Measurements from ENCODE around the gene GPR84. TPM values are rescaled to one million over a fixed set of nuclear protein-coding genes. Genes with fewer than 3 reads are reported as not detected.

The GPR84 gene
- total and polyA plus RNA-seq, 2 donors, result 0.57 to 0.62 TPM

DNA sequence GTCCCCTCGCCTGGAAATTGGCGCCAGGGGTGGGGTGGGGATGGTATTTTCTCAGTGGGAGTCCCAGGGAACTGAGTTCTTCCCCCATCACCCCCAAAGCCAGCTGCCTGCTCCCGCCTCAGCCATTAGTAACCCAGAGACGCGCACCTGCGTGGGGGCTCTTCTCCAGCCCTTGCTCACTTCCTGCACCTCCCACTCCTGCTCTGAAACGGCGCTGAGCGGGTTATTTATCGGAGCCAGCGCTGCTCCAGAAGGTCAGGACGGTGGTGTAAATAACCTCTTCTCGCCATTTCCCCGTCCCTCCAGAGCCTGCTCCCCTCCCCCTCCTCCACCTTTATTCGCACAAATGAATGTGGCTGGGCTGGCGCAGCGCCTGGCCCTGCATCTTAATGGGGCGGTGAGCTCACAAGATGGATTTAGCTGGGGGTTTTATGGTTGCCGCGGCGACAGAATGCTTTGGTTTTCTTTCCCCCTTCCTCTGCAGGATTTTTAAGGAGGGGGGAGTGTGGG lies 12.2 kb downstream of the GPR84 start:
- 6% methylated on average over 21 of the region's 21 CpGs for WGBS
- peak in 4 of 9 donors; percentile 44 to 75 (median 52) for DNase-seq (ENCODE audit: low read depth in 6 of 9, low spot score in 9 of 9)
- H3K27ac ChIP-seq (ENCODE audit: low read depth in 1 of 2, low read length in 1 of 2), result peak overlapping the region in 1 of 2 donors; percentile 60
- no peaks in the 10 kb centered on the region for H3K9me3 ChIP-seq (ENCODE audit: control insufficient read depth in 2 of 2, insufficient read depth in 1 of 2, low read length in 1 of 2)
- H3K27me3 ChIP-seq (ENCODE audit: control insufficient read depth in 2 of 2, insufficient read depth in 1 of 2, low read length in 1 of 2), result no peaks in the 10 kb centered on the region
- H3K4me1 ChIP-seq (ENCODE audit: control insufficient read depth in 2 of 2, insufficient read depth in 2 of 2, low read length in 2 of 2), result peaks cover 11 to 37% of the 10 kb centered on the region in 2 donors
- peak overlapping the region; percentile 26 to 47 for H3K4me3 ChIP-seq (ENCODE audit: low read length in 2 of 2)
- H3K36me3 ChIP-seq (ENCODE audit: control insufficient read depth in 2 of 2, insufficient read depth in 2 of 2, low read length in 1 of 2), result peaks cover 29 to 45% of the 10 kb centered on the region in 2 donors

DNA sequence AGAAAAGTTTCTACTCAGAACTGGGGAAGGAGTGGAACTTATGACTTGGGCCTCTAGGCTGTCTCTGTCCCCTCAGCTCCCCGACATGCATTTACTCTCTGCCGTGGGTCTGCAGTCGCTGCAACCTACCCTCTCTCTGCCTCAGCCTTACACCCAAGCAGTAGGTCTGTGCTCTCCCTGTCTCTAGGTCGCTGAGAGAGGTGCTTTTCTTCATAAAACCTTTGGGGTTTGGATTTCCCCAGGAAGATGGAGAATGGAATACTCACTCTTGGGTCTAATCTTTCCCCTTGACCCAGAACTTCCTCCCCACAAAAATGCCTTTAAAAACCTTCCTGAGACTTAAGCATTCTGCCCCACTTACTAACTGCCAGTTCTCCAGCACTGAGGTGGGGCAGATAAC lies 12.9 kb downstream of the GPR84 start:
- H3K36me3 ChIP-seq (ENCODE audit: control insufficient read depth in 2 of 2, insufficient read depth in 2 of 2, low read length in 1 of 2), result peaks cover 29 to 52% of the 10 kb centered on the region in 2 donors
- H3K27ac ChIP-seq (ENCODE audit: low read depth in 1 of 2, low read length in 1 of 2), result peak overlapping the region in 1 of 2 donors; percentile 60
- H3K27me3 ChIP-seq (ENCODE audit: control insufficient read depth in 2 of 2, insufficient read depth in 1 of 2, low read length in 1 of 2), result no peaks in the 10 kb centered on the region
- peaks cover 11 to 30% of the 10 kb centered on the region in 2 donors for H3K4me1 ChIP-seq (ENCODE audit: control insufficient read depth in 2 of 2, insufficient read depth in 2 of 2, low read length in 2 of 2)
- no peak for DNase-seq (ENCODE audit: low read depth in 6 of 9, low spot score in 9 of 9)
- WGBS, result 90% methylated on average over 4 of the region's 4 CpGs
- H3K9me3 ChIP-seq (ENCODE audit: control insufficient read depth in 2 of 2, insufficient read depth in 1 of 2, low read length in 1 of 2), result no peaks in the 10 kb centered on the region
- no peak overlapping the region for H3K4me3 ChIP-seq (ENCODE audit: low read length in 2 of 2)

DNA sequence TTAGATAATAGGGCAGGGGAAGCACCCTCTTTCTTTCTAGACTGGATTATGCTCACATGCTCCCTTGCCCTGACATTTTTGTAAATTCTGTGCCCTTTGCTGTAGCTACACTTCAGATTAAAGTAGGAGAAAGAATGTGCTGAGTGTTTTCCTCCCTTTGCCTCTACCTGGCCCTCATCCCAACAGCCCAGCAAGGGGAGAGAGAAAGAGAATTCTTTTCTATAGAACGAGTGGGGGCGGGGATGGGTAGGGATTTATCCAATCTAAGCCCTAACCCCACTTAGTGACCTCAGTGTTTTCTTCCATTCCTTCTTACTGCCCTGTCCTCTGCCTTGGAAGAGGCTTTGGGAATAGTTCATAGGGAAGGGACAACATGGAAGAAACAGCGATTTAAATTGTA lies 13.5 kb downstream of the GPR84 start:
- Histone ChIP-seq H3K4me3 (ENCODE audit: low read length in 2 of 2) (no peak overlapping the region), H3K36me3 (ENCODE audit: control insufficient read depth in 2 of 2, insufficient read depth in 2 of 2, low read length in 1 of 2) (peaks cover 32 to 57% of the 10 kb centered on the region in 2 donors), H3K27me3 (ENCODE audit: control insufficient read depth in 2 of 2, insufficient read depth in 1 of 2, low read length in 1 of 2) (no peaks in the 10 kb centered on the region), H3K9me3 (ENCODE audit: control insufficient read depth in 2 of 2, insufficient read depth in 1 of 2, low read length in 1 of 2) (no peaks in the 10 kb centered on the region), H3K27ac (ENCODE audit: low read depth in 1 of 2, low read length in 1 of 2) (no peak overlapping the region), H3K4me1 (ENCODE audit: control insufficient read depth in 2 of 2, insufficient read depth in 2 of 2, low read length in 2 of 2) (peaks cover 11 to 27% of the 10 kb centered on the region in 2 donors)
- no peak for DNase-seq (ENCODE audit: low read depth in 6 of 9, low spot score in 9 of 9)
- 79% methylated on average over 3 of the region's 3 CpGs for WGBS

DNA sequence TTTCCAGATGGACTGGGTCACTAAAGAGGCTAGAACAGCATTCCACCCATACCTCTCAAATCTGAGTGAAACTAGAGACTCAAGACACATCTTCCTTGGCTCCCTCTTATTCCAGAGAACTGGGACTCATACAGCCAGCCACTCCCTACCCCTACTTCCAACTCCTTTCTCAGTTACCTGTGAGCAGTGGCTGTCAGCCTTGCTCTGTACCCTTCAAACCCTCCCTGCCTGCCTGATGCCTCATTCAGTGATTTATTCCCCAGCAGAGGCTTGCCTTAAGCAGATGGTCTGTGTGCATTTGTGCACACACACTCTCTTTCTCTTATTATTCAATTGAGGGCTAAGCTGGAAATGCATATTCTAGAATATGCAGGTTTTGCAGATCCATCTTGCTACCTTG lies 14.6 kb downstream of the GPR84 start:
- H3K9me3 ChIP-seq (ENCODE audit: control insufficient read depth in 2 of 2, insufficient read depth in 1 of 2, low read length in 1 of 2), result no peaks in the 10 kb centered on the region
- peaks cover 42 to 66% of the 10 kb centered on the region in 2 donors for H3K36me3 ChIP-seq (ENCODE audit: control insufficient read depth in 2 of 2, insufficient read depth in 2 of 2, low read length in 1 of 2)
- DNase-seq (ENCODE audit: low read depth in 6 of 9, low spot score in 9 of 9), result no peak
- H3K4me1 ChIP-seq (ENCODE audit: control insufficient read depth in 2 of 2, insufficient read depth in 2 of 2, low read length in 2 of 2), result peaks cover 11 to 27% of the 10 kb centered on the region in 2 donors
- no peaks in the 10 kb centered on the region for H3K27me3 ChIP-seq (ENCODE audit: control insufficient read depth in 2 of 2, insufficient read depth in 1 of 2, low read length in 1 of 2)
- H3K27ac ChIP-seq (ENCODE audit: low read depth in 1 of 2, low read length in 1 of 2), result no peak overlapping the region
- H3K4me3 ChIP-seq (ENCODE audit: low read length in 2 of 2), result no peak overlapping the region

DNA sequence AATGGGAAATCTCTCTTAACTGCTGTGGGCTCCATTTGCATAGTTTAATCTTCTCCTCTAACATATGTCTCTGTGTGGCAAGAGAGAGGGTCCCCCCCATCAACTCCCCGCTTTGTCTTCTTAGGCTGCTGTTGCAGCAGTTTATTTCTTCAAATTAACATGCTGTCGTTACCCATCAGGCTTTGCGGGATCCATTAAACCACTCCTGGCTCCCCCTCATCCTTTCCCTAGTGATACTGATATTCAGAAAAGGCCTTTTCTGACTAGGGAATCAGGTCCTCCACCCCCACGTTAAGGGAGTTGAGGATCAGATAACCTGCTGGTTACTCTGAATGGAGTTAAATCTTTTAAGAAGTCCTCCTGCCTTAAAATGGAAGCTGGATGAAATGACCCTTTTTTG lies 15.2 kb downstream of the GPR84 start:
- Histone ChIP-seq H3K4me1 (ENCODE audit: control insufficient read depth in 2 of 2, insufficient read depth in 2 of 2, low read length in 2 of 2) (peaks cover 11 to 27% of the 10 kb centered on the region in 2 donors), H3K27me3 (ENCODE audit: control insufficient read depth in 2 of 2, insufficient read depth in 1 of 2, low read length in 1 of 2) (no peaks in the 10 kb centered on the region), H3K36me3 (ENCODE audit: control insufficient read depth in 2 of 2, insufficient read depth in 2 of 2, low read length in 1 of 2) (peaks cover 43 to 67% of the 10 kb centered on the region in 2 donors), H3K4me3 (ENCODE audit: low read length in 2 of 2) (no peak overlapping the region), H3K9me3 (ENCODE audit: control insufficient read depth in 2 of 2, insufficient read depth in 1 of 2, low read length in 1 of 2) (no peaks in the 10 kb centered on the region), H3K27ac (ENCODE audit: low read depth in 1 of 2, low read length in 1 of 2) (no peak overlapping the region)
- WGBS, result over 99% methylated on average over 4 of the region's 4 CpGs
- no peak for DNase-seq (ENCODE audit: low read depth in 6 of 9, low spot score in 9 of 9)

DNA sequence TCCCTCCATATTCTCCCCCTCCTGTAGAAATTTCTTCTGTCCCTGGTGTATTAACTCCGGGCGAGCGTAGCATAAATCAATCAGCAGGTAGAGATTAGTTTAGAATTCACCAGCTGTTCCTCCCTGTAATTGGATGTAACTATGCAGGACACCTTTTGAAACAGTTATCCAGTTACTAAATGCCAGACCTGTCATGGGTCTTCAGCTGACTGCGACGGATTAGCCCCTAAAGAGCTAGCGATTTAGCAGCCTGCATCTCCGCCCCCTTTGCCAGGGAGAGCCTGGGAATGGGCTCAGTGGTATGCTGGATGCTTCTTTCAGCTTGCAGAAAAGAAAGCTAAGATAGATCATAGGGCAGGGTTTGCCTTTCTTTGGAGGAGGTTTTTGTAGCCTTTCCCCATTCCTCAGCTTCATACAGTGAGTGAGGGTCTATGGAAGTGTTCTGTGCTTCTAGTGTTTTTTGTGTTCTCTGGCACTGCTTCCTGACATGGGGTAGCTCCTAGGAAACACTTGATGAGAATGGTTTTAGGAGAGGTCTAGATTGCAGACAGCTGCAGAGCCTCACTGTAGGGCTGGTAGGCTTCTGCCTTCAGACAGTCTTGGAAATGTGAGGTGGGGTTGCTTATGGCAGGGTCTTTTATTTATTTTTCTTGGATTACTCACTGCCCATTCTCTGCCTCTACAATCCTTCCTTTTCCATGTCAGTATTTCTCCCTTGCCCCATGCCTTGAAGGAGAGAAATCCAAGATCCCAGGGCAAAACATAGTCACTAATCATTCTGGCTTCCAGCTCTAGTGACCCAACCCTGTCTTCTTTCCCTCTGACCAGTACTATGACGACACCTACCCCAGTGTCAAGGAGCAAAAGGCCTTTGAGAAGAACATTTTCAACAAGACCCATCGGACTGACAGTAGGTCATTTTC lies 22.6 kb downstream of the GPR84 start:
- Histone ChIP-seq H3K27ac (ENCODE audit: low read depth in 1 of 2, low read length in 1 of 2) (no peak overlapping the region), H3K27me3 (ENCODE audit: control insufficient read depth in 2 of 2, insufficient read depth in 1 of 2, low read length in 1 of 2) (no peaks in the 10 kb centered on the region), H3K4me3 (ENCODE audit: low read length in 2 of 2) (no peak overlapping the region), H3K9me3 (ENCODE audit: control insufficient read depth in 2 of 2, insufficient read depth in 1 of 2, low read length in 1 of 2) (no peaks in the 10 kb centered on the region), H3K36me3 (ENCODE audit: control insufficient read depth in 2 of 2, insufficient read depth in 2 of 2, low read length in 1 of 2) (peaks cover 42 to 50% of the 10 kb centered on the region in 2 donors), H3K4me1 (ENCODE audit: control insufficient read depth in 2 of 2, insufficient read depth in 2 of 2, low read length in 2 of 2) (peaks cover 0 to 4% of the 10 kb centered on the region in 2 donors)
- no peak for DNase-seq (ENCODE audit: low read depth in 6 of 9, low spot score in 9 of 9)
- WGBS, result 98% methylated on average over 9 of the region's 9 CpGs

DNA sequence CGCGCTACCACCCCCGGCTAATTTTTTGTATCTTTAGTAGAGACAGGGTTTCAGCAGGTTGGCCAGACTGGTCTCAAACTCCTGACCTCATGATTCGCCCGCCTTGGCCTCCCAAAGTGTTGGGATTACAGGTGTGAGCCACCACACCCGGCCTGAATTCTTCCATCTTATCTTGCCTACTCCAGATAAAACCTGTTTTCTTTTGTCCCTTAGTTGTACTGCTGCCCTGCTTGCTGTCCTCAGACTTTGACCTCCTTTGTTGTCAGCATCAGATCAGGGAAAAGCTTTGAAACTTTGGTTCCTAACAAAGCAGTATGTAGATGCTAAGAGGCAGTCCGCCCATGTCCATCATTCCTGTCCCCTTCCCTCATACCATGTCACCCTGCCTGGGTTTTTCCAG lies 23.4 kb downstream of the GPR84 start:
- 97% methylated on average over 7 of the region's 7 CpGs for WGBS
- peaks cover 0 to 4% of the 10 kb centered on the region in 2 donors for H3K4me1 ChIP-seq (ENCODE audit: control insufficient read depth in 2 of 2, insufficient read depth in 2 of 2, low read length in 2 of 2)
- H3K9me3 ChIP-seq (ENCODE audit: control insufficient read depth in 2 of 2, insufficient read depth in 1 of 2, low read length in 1 of 2), result no peaks in the 10 kb centered on the region
- H3K36me3 ChIP-seq (ENCODE audit: control insufficient read depth in 2 of 2, insufficient read depth in 2 of 2, low read length in 1 of 2), result peaks cover 40 to 44% of the 10 kb centered on the region in 2 donors
- no peak overlapping the region for H3K27ac ChIP-seq (ENCODE audit: low read depth in 1 of 2, low read length in 1 of 2)
- H3K27me3 ChIP-seq (ENCODE audit: control insufficient read depth in 2 of 2, insufficient read depth in 1 of 2, low read length in 1 of 2), result no peaks in the 10 kb centered on the region
- DNase-seq (ENCODE audit: low read depth in 6 of 9, low spot score in 9 of 9), result no peak
- H3K4me3 ChIP-seq (ENCODE audit: low read length in 2 of 2), result no peak overlapping the region

DNA sequence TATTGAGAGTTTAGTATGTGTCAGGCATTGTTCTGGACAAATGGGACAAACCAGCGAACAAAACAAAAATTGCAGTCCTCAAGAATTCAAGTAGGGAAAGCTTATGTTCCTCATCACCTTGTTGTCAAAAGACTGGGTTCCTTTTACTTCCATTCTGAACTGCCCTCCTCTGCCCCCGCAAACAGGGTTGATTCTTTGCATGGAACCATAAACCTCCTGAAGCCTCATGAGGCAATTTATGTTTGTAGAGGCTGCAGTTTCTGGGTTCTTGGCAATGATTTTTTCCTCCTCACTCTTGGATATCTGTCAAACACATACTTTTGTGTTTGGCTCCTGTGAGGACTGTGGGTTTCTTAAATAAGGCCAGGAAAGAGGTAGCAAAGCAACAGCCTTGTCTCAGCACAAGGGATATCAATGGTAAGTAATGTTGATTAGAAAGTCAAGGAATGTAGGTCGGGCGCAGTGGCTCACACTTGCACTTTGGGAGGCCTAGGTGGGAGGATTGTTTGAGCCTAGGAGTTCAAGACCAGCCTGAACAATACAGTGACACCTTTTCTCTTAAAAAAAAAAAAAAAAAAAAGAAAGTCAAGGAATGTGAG lies 25.5 kb downstream of the GPR84 start:
- DNase-seq (ENCODE audit: low read depth in 6 of 9, low spot score in 9 of 9), result no peak
- Histone ChIP-seq H3K4me3 (ENCODE audit: low read length in 2 of 2) (no peak overlapping the region), H3K4me1 (ENCODE audit: control insufficient read depth in 2 of 2, insufficient read depth in 2 of 2, low read length in 2 of 2) (peaks cover 0 to 4% of the 10 kb centered on the region in 2 donors)

More for the DNA sequence above, 25.5 kb downstream of the GPR84 start:
- H3K27ac ChIP-seq (ENCODE audit: low read depth in 1 of 2, low read length in 1 of 2), result no peak overlapping the region
- 95% methylated on average over 4 of the region's 4 CpGs for WGBS
- H3K27me3 ChIP-seq (ENCODE audit: control insufficient read depth in 2 of 2, insufficient read depth in 1 of 2, low read length in 1 of 2), result no peaks in the 10 kb centered on the region
- H3K36me3 ChIP-seq (ENCODE audit: control insufficient read depth in 2 of 2, insufficient read depth in 2 of 2, low read length in 1 of 2), result peaks cover 29 to 30% of the 10 kb centered on the region in 2 donors
- H3K9me3 ChIP-seq (ENCODE audit: control insufficient read depth in 2 of 2, insufficient read depth in 1 of 2, low read length in 1 of 2), result no peaks in the 10 kb centered on the region
